Endothelial cell of umbilical vein (primary cell): ENCODE data around the gene UPF2. TPM values are rescaled to one million over a fixed set of nuclear protein-coding genes. Genes with fewer than 3 reads are reported as not detected.

Experiments used
- BruUV-seq: library from RNA; stranded (reverse); fragments of 400-500 nt; replicated peaks from 2 replicates; lab custom pipeline; 2021; lab: Mats Ljungman, UMichigan
- CTCF ChIA-PET: fragments of 300-600, 350-600 bp; sonication (Branson Sonifier 250); formaldehyde crosslinking; loops from one replicate; lab custom pipeline; 2021; ENCODE audit warnings: antibody characterized with exemption, inconsistent platforms; lab: Charles Lee
- POLR2A ChIA-PET: fragments of 300-600, 350-600 bp; sonication (Branson Sonifier 250); formaldehyde crosslinking; loops from one replicate; lab custom pipeline; 2021; ENCODE audit warnings: antibody characterized with exemption, inconsistent platforms; lab: Charles Lee
- DNase-seq: peaks from one replicate; pipeline ENCODE4 v3.0.0-alpha.2; 2011; ENCODE audit warnings: low read depth, low spot score
- FAIRE-seq: peaks from 2 replicates; lab custom pipeline; 2011; peaks lifted over from hg19 to GRCh38; lab: Jason Lieb, UNC
- H2AFZ ChIP-seq: 2 replicates; pipeline ENCODE4 v1.6.0; 2012; ENCODE audit warnings: low read depth, low read length, control low read depth, inconsistent platforms
- H3K27ac ChIP-seq: 2 replicates; pipeline ENCODE4 v1.5.1; 2011; ENCODE audit warnings: low read depth, mild to moderate bottlenecking, control low read depth, low read length, moderate library complexity; ENCODE audit not compliant: insufficient read depth
- H3K27me3 ChIP-seq, 2 experiments: 2 replicates each; pipeline versions ENCODE4 v1.6.0 to v1.6.1; 2011; ENCODE audit warnings: low read length in 2 of 2, mixed read lengths in 1 of 2; ENCODE audit not compliant: control insufficient read depth in 2 of 2, insufficient read depth in 2 of 2
- H3K36me3 ChIP-seq, 2 experiments: 2 replicates in 1 of 2; 3 replicates in 1 of 2; pipeline ENCODE4 v1.5.1; 2011; ENCODE audit warnings: low read length in 2 of 2, mild to moderate bottlenecking in 1 of 2, moderate library complexity in 1 of 2; ENCODE audit not compliant: control insufficient read depth in 2 of 2, insufficient read depth in 2 of 2; ENCODE audit errors: extremely low read depth in 1 of 2
- H3K4me1 ChIP-seq: 3 replicates; pipeline ENCODE4 v1.5.1; 2011; ENCODE audit warnings: mild to moderate bottlenecking, low read length; ENCODE audit not compliant: control insufficient read depth, insufficient read depth; ENCODE audit errors: extremely low read depth
- H3K4me2 ChIP-seq: 2 replicates; pipeline ENCODE4 v1.6.1; 2011; ENCODE audit warnings: low read length, control low read depth, mixed read lengths; ENCODE audit not compliant: insufficient read depth
- H3K4me3 ChIP-seq, 3 experiments: fragments of 200-600 bp in 1 of 3; sonication (generic), shearing (Covaris generic) in 1 of 3; replicated peaks in 1 of 3; 2 replicates each; pipeline ENCODE4 v1.5.1; 2011 to 2016; ENCODE audit warnings: control low read depth in 3 of 3, low read length in 3 of 3, mild to moderate bottlenecking in 2 of 3, inconsistent platforms in 1 of 3, low read depth in 1 of 3, moderate library complexity in 1 of 3; ENCODE audit not compliant: insufficient read depth in 1 of 3
- H3K79me2 ChIP-seq: 2 replicates; pipeline ENCODE4 v1.6.0; 2012; ENCODE audit warnings: low read length, inconsistent platforms; ENCODE audit not compliant: control insufficient read depth, insufficient read depth
- H3K9ac ChIP-seq: replicated peaks from 2 replicates; pipeline ENCODE3; 2011; ENCODE audit warnings: low read length, control low read depth; ENCODE audit not compliant: insufficient read depth; ENCODE audit errors: extremely low read depth
- H3K9me1 ChIP-seq: replicated peaks from 3 replicates; pipeline ENCODE4 v1.6.0; 2011; ENCODE audit warnings: mild to moderate bottlenecking, low read length; ENCODE audit not compliant: control insufficient read depth, insufficient read depth; ENCODE audit errors: extremely low read depth
- H3K9me3 ChIP-seq: replicated peaks from 2 replicates; pipeline ENCODE4 v1.5.1; 2012; ENCODE audit warnings: low read length, inconsistent platforms; ENCODE audit not compliant: control insufficient read depth, insufficient read depth
- H4K20me1 ChIP-seq: replicated peaks from 2 replicates; pipeline ENCODE3; 2011; ENCODE audit warnings: mild to moderate bottlenecking, low read length; ENCODE audit not compliant: control insufficient read depth, insufficient read depth; ENCODE audit errors: extremely low read depth
- EZH2 ChIP-seq: IDR thresholded peaks from 2 replicates; pipeline ENCODE4 v1.6.1; 2012; ENCODE audit warnings: borderline replicate concordance, low read depth, mild to moderate bottlenecking, moderate library complexity, low read length, inconsistent platforms; ENCODE audit not compliant: severe bottlenecking
- FOS ChIP-seq: IDR thresholded peaks from 2 replicates; pipeline ENCODE4 v1.6.1; 2011; ENCODE audit warnings: mild to moderate bottlenecking, low read length, moderate library complexity, borderline replicate concordance; ENCODE audit not compliant: insufficient read depth
- GATA2 ChIP-seq: IDR thresholded peaks from 2 replicates; pipeline ENCODE4 v1.7.0; 2011; ENCODE audit warnings: low read depth, mild to moderate bottlenecking, moderate library complexity, mixed read lengths, low read length; ENCODE audit not compliant: insufficient read length, insufficient read depth
- MYC ChIP-seq: IDR thresholded peaks from one replicate; pipeline ENCODE4 v1.6.1; 2011; ENCODE audit warnings: mild to moderate bottlenecking, low read depth, low read length
- POLR2AphosphoS5 ChIP-seq: IDR thresholded peaks from 2 replicates; pipeline ENCODE4 v1.6.1; 2012; ENCODE audit warnings: low read depth, mild to moderate bottlenecking, control low read depth, low read length, moderate library complexity; ENCODE audit not compliant: insufficient read depth
- dilution Hi-C: fragments of 300-500 bp; cut with MboI; formaldehyde crosslinking; loops from one replicate; pipeline ENCODE4 v1.15.0; 2019; ENCODE audit warnings: low sequenced_read_pairs; ENCODE audit not compliant: extremely low pct_ligation_motif_present
- intact Hi-C: fragments of 100-400 bp; cut with micrococcal nuclease; formaldehyde crosslinking; loops from one replicate; pipeline ENCODE4 v1.10.0; 2022
- polyA plus RNA-seq, 4 experiments: library from polyadenylated mRNA; depleted of rRNA in 3 of 4; stranded (reverse) in 3 of 4; unstranded in 1 of 4; fragments of >200 nt; gene quantifications; 2 replicates each; pipeline versions ENCODE4 v1.2.1 to v1.2.3, GENCODE V29; 2011 to 2012; ENCODE audit warnings: missing spikeins in 1 of 4
- total RNA-seq: library from RNA; stranded (reverse); gene quantifications from 2 replicates; pipeline ENCODE4 v1.2.3, GENCODE V29; 2021
- TF ChIP-seq, protein P1 (sequence below), 2 donors: IDR thresholded peaks; 1 replicate in 1 of 2; 2 replicates in 1 of 2; pipeline ENCODE4 v1.5.1; 2011; ENCODE audit warnings: low read length in 2 of 2, mild to moderate bottlenecking in 2 of 2, moderate library complexity in 2 of 2, control low read depth in 1 of 2, inconsistent platforms in 1 of 2, low read depth in 1 of 2; ENCODE audit not compliant: insufficient read depth in 1 of 2; ENCODE audit errors: extremely low read depth in 1 of 2

UPF2 gene
- total and polyA plus RNA-seq, 2 donors (not counting 3 experiments of a cell fraction or from before 2014, with no cell fraction given): 4.8 to 27.7 TPM

DNA sequence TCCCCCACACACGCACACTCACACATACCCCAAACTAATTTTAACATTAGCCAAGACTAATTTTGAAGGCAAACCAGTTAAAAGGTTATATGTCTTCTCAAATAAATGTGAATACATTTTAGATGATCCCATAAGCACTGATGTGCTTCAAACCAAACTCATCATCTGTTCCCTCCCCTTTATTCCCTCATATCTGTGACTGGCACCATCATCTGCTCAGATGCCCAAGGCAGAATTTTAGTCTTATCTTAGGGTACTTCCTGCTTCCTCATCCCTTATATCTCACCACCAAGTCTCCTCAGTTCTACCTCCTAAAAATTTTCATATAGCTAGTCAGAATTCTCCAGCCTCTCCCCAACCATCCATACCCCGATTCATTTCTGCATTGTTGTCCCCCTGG lies 80.4 kb downstream of the UPF2 start:
- ChIA-PET CTCF (interaction anchor here (1.4 kb wide), 1 partner anchor 179 kb away, joined by 4 read pairs; no protein-coding TSS in a partner anchor), POLR2A (no interaction called here)
- Histone ChIP-seq H3K79me2 (no peaks in the 10 kb centered on the region), H3K27ac (no peak overlapping the region), H3K4me3 (no peak overlapping the region), H3K9me1 (no peaks in the 10 kb centered on the region), H4K20me1 (no peaks in the 10 kb centered on the region), H3K9ac (no peak overlapping the region), H3K27me3 (no peaks in the 10 kb centered on the region), H3K4me2 (no peak overlapping the region), H3K9me3 (no peaks in the 10 kb centered on the region), H3K36me3 (peaks cover 3 to 14% of the 10 kb centered on the region in 2 experiments), H3K4me1 (no peaks in the 10 kb centered on the region), H2AFZ (no peak overlapping the region)
- no peak for FAIRE-seq
- DNase-seq: no peak
- no TSS peak for BruUV-seq
- intact Hi-C loops (no loop called here), dilution Hi-C loops (no loop called here)
- no peak for TF ChIP-seq EZH2
- TF ChIP-seq MYC: no peak
- TF ChIP-seq POLR2AphosphoS5: no peak
- TF ChIP-seq, protein P1, sequence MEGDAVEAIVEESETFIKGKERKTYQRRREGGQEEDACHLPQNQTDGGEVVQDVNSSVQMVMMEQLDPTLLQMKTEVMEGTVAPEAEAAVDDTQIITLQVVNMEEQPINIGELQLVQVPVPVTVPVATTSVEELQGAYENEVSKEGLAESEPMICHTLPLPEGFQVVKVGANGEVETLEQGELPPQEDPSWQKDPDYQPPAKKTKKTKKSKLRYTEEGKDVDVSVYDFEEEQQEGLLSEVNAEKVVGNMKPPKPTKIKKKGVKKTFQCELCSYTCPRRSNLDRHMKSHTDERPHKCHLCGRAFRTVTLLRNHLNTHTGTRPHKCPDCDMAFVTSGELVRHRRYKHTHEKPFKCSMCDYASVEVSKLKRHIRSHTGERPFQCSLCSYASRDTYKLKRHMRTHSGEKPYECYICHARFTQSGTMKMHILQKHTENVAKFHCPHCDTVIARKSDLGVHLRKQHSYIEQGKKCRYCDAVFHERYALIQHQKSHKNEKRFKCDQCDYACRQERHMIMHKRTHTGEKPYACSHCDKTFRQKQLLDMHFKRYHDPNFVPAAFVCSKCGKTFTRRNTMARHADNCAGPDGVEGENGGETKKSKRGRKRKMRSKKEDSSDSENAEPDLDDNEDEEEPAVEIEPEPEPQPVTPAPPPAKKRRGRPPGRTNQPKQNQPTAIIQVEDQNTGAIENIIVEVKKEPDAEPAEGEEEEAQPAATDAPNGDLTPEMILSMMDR (IDR thresholded peaks at IDR 0.05; ENCODE audit: extremely low read depth in 1 of 2, insufficient read depth in 1 of 2, low read depth in 1 of 2, low read length in 2 of 2): no peak
- TF ChIP-seq FOS: no peak
- no peak for TF ChIP-seq GATA2
